Measurements from ENCODE around the gene PKP1. TPM values are rescaled to one million over a fixed set of nuclear protein-coding genes. Genes with fewer than 3 reads are reported as not detected.

The PKP1 gene
- total and polyA plus RNA-seq, 2 donors (not counting 3 experiments of a cell fraction or from before 2014, with no cell fraction given) = 0.01 TPM; not detected in 1

GRCh38 chr1:201251851-201252430 lies 31.4 kb upstream of the PKP1 start:
- Histone ChIP-seq H3K27me3 (ENCODE audit: control insufficient read depth in 2 of 2, insufficient read depth in 2 of 2, low read length in 2 of 2) (peaks cover 3 to 4% of the 10 kb centered on the region in 2 experiments), H3K4me2 (ENCODE audit: insufficient read depth, low read length) (no peak overlapping the region), H3K27ac (ENCODE audit: insufficient read depth, low read depth, low read length) (no peak overlapping the region), H3K79me2 (ENCODE audit: control insufficient read depth, insufficient read depth, low read length) (no peaks in the 10 kb centered on the region), H3K9me1 (replicated peaks; ENCODE audit: control insufficient read depth, extremely low read depth, insufficient read depth, low read length) (no peaks in the 10 kb centered on the region), H3K4me3 (replicated peaks in 1 of 3; ENCODE audit: insufficient read depth in 1 of 3, low read depth in 1 of 3, low read length in 3 of 3) (no peak overlapping the region), H3K4me1 (ENCODE audit: control insufficient read depth, extremely low read depth, insufficient read depth, low read length) (no peaks in the 10 kb centered on the region), H3K9me3 (replicated peaks; ENCODE audit: control insufficient read depth, insufficient read depth, low read length) (no peaks in the 10 kb centered on the region), H3K9ac (replicated peaks; ENCODE audit: extremely low read depth, insufficient read depth, low read length) (no peak overlapping the region), H4K20me1 (replicated peaks; ENCODE audit: control insufficient read depth, extremely low read depth, insufficient read depth, low read length) (no peaks in the 10 kb centered on the region), H3K36me3 (ENCODE audit: control insufficient read depth in 2 of 2, extremely low read depth in 1 of 2, insufficient read depth in 2 of 2, low read length in 2 of 2) (no peaks in the 10 kb centered on the region), H2AFZ (ENCODE audit: low read depth, low read length) (no peak overlapping the region)
- intact Hi-C loops (cut with micrococcal nuclease) (no loop called here), dilution Hi-C loops (cut with MboI; ENCODE audit: extremely low pct_ligation_motif_present, low sequenced_read_pairs) (no loop called here)
- no TSS peak for BruUV-seq (replicated peaks)
- POLR2A ChIA-PET = no interaction called here
- TF ChIP-seq EZH2 (IDR thresholded peaks at IDR 0.05; ENCODE audit: borderline replicate concordance, low read depth, low read length, severe bottlenecking) (no peak), JUN (IDR thresholded peaks at IDR 0.05; ENCODE audit: borderline replicate concordance, insufficient read depth, insufficient read length, low read depth) (no peak), POLR2AphosphoS5 (IDR thresholded peaks at IDR 0.05; ENCODE audit: insufficient read depth, low read depth, low read length) (no peak), MAX (IDR thresholded peaks at IDR 0.05; ENCODE audit: insufficient read depth, insufficient read length) (no peak), MYC (IDR thresholded peaks at IDR 0.05; ENCODE audit: low read depth, low read length) (no peak), FOS (IDR thresholded peaks at IDR 0.05; ENCODE audit: borderline replicate concordance, insufficient read depth, low read length) (no peak), GATA2 (IDR thresholded peaks at IDR 0.05; ENCODE audit: insufficient read depth, insufficient read length, low read depth, low read length) (no peak)
- TF ChIP-seq, protein P1, sequence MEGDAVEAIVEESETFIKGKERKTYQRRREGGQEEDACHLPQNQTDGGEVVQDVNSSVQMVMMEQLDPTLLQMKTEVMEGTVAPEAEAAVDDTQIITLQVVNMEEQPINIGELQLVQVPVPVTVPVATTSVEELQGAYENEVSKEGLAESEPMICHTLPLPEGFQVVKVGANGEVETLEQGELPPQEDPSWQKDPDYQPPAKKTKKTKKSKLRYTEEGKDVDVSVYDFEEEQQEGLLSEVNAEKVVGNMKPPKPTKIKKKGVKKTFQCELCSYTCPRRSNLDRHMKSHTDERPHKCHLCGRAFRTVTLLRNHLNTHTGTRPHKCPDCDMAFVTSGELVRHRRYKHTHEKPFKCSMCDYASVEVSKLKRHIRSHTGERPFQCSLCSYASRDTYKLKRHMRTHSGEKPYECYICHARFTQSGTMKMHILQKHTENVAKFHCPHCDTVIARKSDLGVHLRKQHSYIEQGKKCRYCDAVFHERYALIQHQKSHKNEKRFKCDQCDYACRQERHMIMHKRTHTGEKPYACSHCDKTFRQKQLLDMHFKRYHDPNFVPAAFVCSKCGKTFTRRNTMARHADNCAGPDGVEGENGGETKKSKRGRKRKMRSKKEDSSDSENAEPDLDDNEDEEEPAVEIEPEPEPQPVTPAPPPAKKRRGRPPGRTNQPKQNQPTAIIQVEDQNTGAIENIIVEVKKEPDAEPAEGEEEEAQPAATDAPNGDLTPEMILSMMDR (IDR thresholded peaks at IDR 0.05; ENCODE audit: extremely low read depth in 1 of 2, insufficient read depth in 1 of 2, low read depth in 1 of 2, low read length in 2 of 2) = no peak
- no peak for DNase-seq (ENCODE audit: low read depth, low spot score)
- no peak for FAIRE-seq
- CTCF ChIA-PET = interaction anchor here (1.2 to 5.3 kb wide), 3 partner anchors 95 to 280 kb away, joined by 3 to 109 read pairs (median 34); no protein-coding TSS in a partner anchor
